Right kidney (tissue), 1 donor: ENCODE data around the gene BSN.

Experiments
- DNase-seq: peaks from one replicate; pipeline ENCODE4 v3.0.0-alpha.2; 2016

The BSN gene

GRCh38 chr3:49630784-49631183 is 76.5 kb downstream of the BSN start:
- DNase-seq = no peak

- DNase-seq = no peak
Observed at GRCh38 chr3:49634736-49635135, 80.5 kb downstream of the BSN start.

GRCh38 chr3:49636883-49637609 is 82.8 kb downstream of the BSN start:
- DNase-seq = no peak

GRCh38 chr3:49638445-49638844 is 84.2 kb downstream of the BSN start:
- no peak for DNase-seq

GRCh38 chr3:49639551-49639950 is 85.3 kb downstream of the BSN start:
- DNase-seq = no peak

- DNase-seq = no peak
Observed at GRCh38 chr3:49641292-49641691, 87.0 kb downstream of the BSN start.

- no peak for DNase-seq
Observed at GRCh38 chr3:49641921-49642707, 87.8 kb downstream of the BSN start.

- no peak for DNase-seq
Observed at GRCh38 chr3:49642708-49643145, 88.5 kb downstream of the BSN start.

- DNase-seq = no peak
Observed at GRCh38 chr3:49644684-49645083, 90.4 kb downstream of the BSN start.

- no peak for DNase-seq
Observed at GRCh38 chr3:49646236-49646635, 92.0 kb downstream of the BSN start.

- DNase-seq = no peak
Observed at GRCh38 chr3:49647741-49648140, 93.5 kb downstream of the BSN start.

- DNase-seq = no peak
Observed at GRCh38 chr3:49648354-49649019, 94.2 kb downstream of the BSN start.

- DNase-seq = no peak
Observed at GRCh38 chr3:49649576-49649975, 95.3 kb downstream of the BSN start.

- no peak for DNase-seq
Observed at GRCh38 chr3:49650177-49650576, 95.9 kb downstream of the BSN start.

- no peak for DNase-seq
Observed at GRCh38 chr3:49650637-49651036, 96.4 kb downstream of the BSN start.

- no peak for DNase-seq
Observed at GRCh38 chr3:49652218-49652902, 98.1 kb downstream of the BSN start.

- peak; percentile 37 for DNase-seq
Observed at GRCh38 chr3:49652903-49653415, 98.7 kb downstream of the BSN start.

GRCh38 chr3:49653621-49654020 is 99.3 kb downstream of the BSN start:
- no peak for DNase-seq

- DNase-seq = no peak
Observed at GRCh38 chr3:49654176-49654825, 100.0 kb downstream of the BSN start.

GRCh38 chr3:49654955-49655556 is 100.8 kb downstream of the BSN start:
- no peak for DNase-seq

GRCh38 chr3:49655731-49656285 is 101.5 kb downstream of the BSN start:
- no peak for DNase-seq
